H1 (cell line): ENCODE results near the gene EYA2. TPM values are rescaled to one million over a fixed set of nuclear protein-coding genes. Genes with fewer than 3 reads are reported as not detected.

Experiments
- CTCF ChIA-PET: fragments of 300-600 bp; sonication (Branson Sonifier 250); formaldehyde crosslinking; loops from one replicate; lab custom pipeline; 2021; ENCODE audit not compliant: partially characterized antibody; lab: Charles Lee
- POLR2A ChIA-PET: fragments of 300-600 bp; sonication (Branson Sonifier 250); formaldehyde crosslinking; loops from one replicate; lab custom pipeline; 2021; ENCODE audit warnings: inconsistent platforms; ENCODE audit not compliant: partially characterized antibody; lab: Charles Lee
- DNase-seq, 2 experiments: peaks; one replicate each; pipeline versions ENCODE4 v3.0.0 to v3.0.0-alpha.2; 2010 to 2022; ENCODE audit warnings: low spot score in 2 of 2, low read depth in 1 of 2, mixed read lengths in 1 of 2
- FAIRE-seq: peaks from 2 replicates; lab custom pipeline; 2011; peaks lifted over from hg19 to GRCh38; lab: Jason Lieb, UNC
- H2AFZ ChIP-seq: 2 replicates; pipeline ENCODE4 v1.8.1; 2012; ENCODE audit warnings: low read length, inconsistent platforms
- H2AK5ac ChIP-seq: 2 replicates; pipeline ENCODE4 v1.6.1; 2013; ENCODE audit warnings: low read depth, low read length
- H2BK120ac ChIP-seq: replicated peaks from 2 replicates; pipeline ENCODE3; 2013; ENCODE audit warnings: low read depth, low read length, inconsistent platforms
- H2BK12ac ChIP-seq: 2 replicates; pipeline ENCODE4 v1.6.1; 2013; ENCODE audit warnings: low read depth, low read length
- H2BK15ac ChIP-seq: 2 replicates; pipeline ENCODE4 v1.6.1; 2013; ENCODE audit warnings: low read length
- H2BK20ac ChIP-seq: 2 replicates; pipeline ENCODE4 v1.6.1; 2013; ENCODE audit warnings: low read length
- H2BK5ac ChIP-seq: 2 replicates; pipeline ENCODE4 v1.6.1; 2013; ENCODE audit warnings: low read depth, low read length
- H3K14ac ChIP-seq: 2 replicates; pipeline ENCODE4 v1.6.1; 2013; ENCODE audit warnings: inconsistent platforms; ENCODE audit not compliant: insufficient read length
- H3K18ac ChIP-seq: 2 replicates; pipeline ENCODE4 v1.6.1; 2013; ENCODE audit warnings: low read length; ENCODE audit errors: extremely low read depth
- H3K23ac ChIP-seq: 2 replicates; pipeline ENCODE4 v1.6.1; 2013; ENCODE audit warnings: inconsistent platforms; ENCODE audit not compliant: insufficient read length
- H3K23me2 ChIP-seq: 2 replicates; pipeline ENCODE4 v1.6.1; 2013; ENCODE audit warnings: low read depth, low read length
- H3K27ac ChIP-seq: 2 replicates; pipeline ENCODE4 v1.6.1; 2011; ENCODE audit warnings: low read depth, low read length, inconsistent platforms
- H3K27me3 ChIP-seq, 4 experiments: replicated peaks in 1 of 4; 1 replicate in 1 of 4; 2 replicates in 3 of 4; pipeline versions ENCODE4 v1.6.1 to v1.8.1; 2011 to 2013; ENCODE audit warnings: low read length in 3 of 4, mild to moderate bottlenecking in 3 of 4, inconsistent platforms in 2 of 4, mixed read lengths in 2 of 4, moderate library complexity in 1 of 4; ENCODE audit not compliant: control insufficient read depth in 3 of 4, insufficient read depth in 3 of 4; ENCODE audit errors: extremely low read depth in 1 of 4
- H3K36me3 ChIP-seq, 4 experiments: 2 replicates each; pipeline versions ENCODE4 v1.6.1 to v1.8.1; 2011 to 2013; ENCODE audit warnings: mild to moderate bottlenecking in 4 of 4, low read length in 3 of 4, moderate library complexity in 2 of 4, control low read depth in 1 of 4, inconsistent platforms in 1 of 4; ENCODE audit not compliant: insufficient read depth in 4 of 4, control insufficient read depth in 2 of 4
- H3K4ac ChIP-seq: replicated peaks from 2 replicates; pipeline ENCODE3; 2013; ENCODE audit warnings: low read length, low read depth, mixed read lengths, inconsistent platforms; ENCODE audit not compliant: insufficient read length
- H3K4me1 ChIP-seq, 4 experiments: replicated peaks in 1 of 4; 1 replicate in 1 of 4; 2 replicates in 3 of 4; pipeline versions ENCODE4 v1.6.1 to v1.8.1; 2011 to 2013; ENCODE audit warnings: low read length in 3 of 4, inconsistent platforms in 2 of 4, mixed read lengths in 1 of 4; ENCODE audit not compliant: insufficient read depth in 4 of 4, control insufficient read depth in 3 of 4
- H3K4me2 ChIP-seq, 2 experiments: 2 replicates each; pipeline versions ENCODE4 v1.6.1 to v1.8.1; 2011 to 2013; ENCODE audit warnings: low read depth in 2 of 2, low read length in 2 of 2, control low read depth in 1 of 2, inconsistent platforms in 1 of 2, mild to moderate bottlenecking in 1 of 2; ENCODE audit not compliant: insufficient read depth in 1 of 2
- H3K4me3 ChIP-seq, 4 experiments: fragments of 200-600, 300-600 bp in 1 of 4; sonication (generic), shearing (Covaris generic), sonication (Bioruptor Twin) in 1 of 4; 2 replicates each; pipeline versions ENCODE4 v1.5.1 to v1.8.1; 2011 to 2016; ENCODE audit warnings: low read length in 4 of 4, low read depth in 3 of 4, control low read depth in 2 of 4, inconsistent platforms in 2 of 4, mild to moderate bottlenecking in 2 of 4, mixed read lengths in 1 of 4, moderate library complexity in 1 of 4; ENCODE audit not compliant: insufficient read depth in 2 of 4; ENCODE audit errors: extremely low read depth in 1 of 4
- H3K56ac ChIP-seq: replicated peaks from 2 replicates; pipeline ENCODE3; 2013; ENCODE audit warnings: low read depth, mild to moderate bottlenecking, mixed read lengths, low read length, inconsistent platforms; ENCODE audit not compliant: insufficient read length
- H3K79me1 ChIP-seq: 2 replicates; pipeline ENCODE4 v1.6.1; 2013; ENCODE audit warnings: low read depth, low read length, control low read depth
- H3K79me2 ChIP-seq, 2 experiments: 2 replicates each; pipeline versions ENCODE4 v1.6.1 to v1.8.1; 2012 to 2013; ENCODE audit warnings: low read length in 2 of 2, mild to moderate bottlenecking in 2 of 2, inconsistent platforms in 1 of 2; ENCODE audit not compliant: insufficient read depth in 2 of 2, control insufficient read depth in 1 of 2
- H3K9ac ChIP-seq, 4 experiments: replicated peaks in 1 of 4; 1 replicate in 1 of 4; 2 replicates in 3 of 4; pipeline versions ENCODE4 v1.6.1 to v1.8.1; 2011 to 2013; ENCODE audit warnings: low read depth in 3 of 4, low read length in 3 of 4, control low read depth in 2 of 4, mild to moderate bottlenecking in 2 of 4, moderate library complexity in 2 of 4, inconsistent platforms in 1 of 4; ENCODE audit errors: extremely low read depth in 1 of 4
- H3K9me3 ChIP-seq, 2 experiments: 2 replicates each; pipeline versions ENCODE4 v1.6.1 to v1.8.1; 2012 to 2013; ENCODE audit warnings: mild to moderate bottlenecking in 2 of 2, moderate library complexity in 2 of 2, control low read depth in 1 of 2, inconsistent platforms in 1 of 2, low read depth in 1 of 2, low read length in 1 of 2, mixed read lengths in 1 of 2; ENCODE audit not compliant: insufficient read depth in 2 of 2
- H4K20me1 ChIP-seq, 2 experiments: replicated peaks in 1 of 2; 2 replicates each; pipeline versions ENCODE3 to v1.8.1; 2011 to 2013; ENCODE audit warnings: inconsistent platforms in 2 of 2, low read length in 2 of 2, mild to moderate bottlenecking in 1 of 2; ENCODE audit not compliant: insufficient read depth in 2 of 2, control insufficient read depth in 1 of 2
- H4K5ac ChIP-seq: 2 replicates; pipeline ENCODE4 v1.6.1; 2013; ENCODE audit warnings: low read length, low read depth, mixed read lengths, inconsistent platforms; ENCODE audit not compliant: insufficient read length
- H4K8ac ChIP-seq: 2 replicates; pipeline ENCODE4 v1.8.0; 2013; ENCODE audit warnings: mild to moderate bottlenecking, moderate library complexity, low read length, inconsistent platforms; ENCODE audit not compliant: insufficient read depth; ENCODE audit errors: extremely low read depth
- H4K91ac ChIP-seq: replicated peaks from 2 replicates; pipeline ENCODE3; 2013; ENCODE audit warnings: low read length, mixed read lengths, inconsistent platforms; ENCODE audit not compliant: insufficient read length
- BRCA1 ChIP-seq: IDR thresholded peaks from 2 replicates; pipeline ENCODE4 v1.6.1; 2012; ENCODE audit warnings: low read depth, low read length, improper control_type of control experiment
- CBX5 ChIP-seq: fragments of 300-800, 300-1000 bp; sonication (generic); IDR thresholded peaks from 2 replicates; pipeline ENCODE4 v1.7.1; 2016; ENCODE audit warnings: antibody characterized with exemption, low read length, low read depth
- RBBP5 ChIP-seq: IDR thresholded peaks from 2 replicates; pipeline ENCODE4 v1.7.1; 2012; ENCODE audit warnings: low read depth, mild to moderate bottlenecking, inconsistent platforms, low read length, moderate library complexity, borderline replicate concordance
- SP4 ChIP-seq: IDR thresholded peaks from 2 replicates; pipeline ENCODE4 v1.6.1; 2012; ENCODE audit warnings: low read length, inconsistent platforms
- TCF12 ChIP-seq: IDR thresholded peaks from 2 replicates; pipeline ENCODE4 v1.6.1; 2011; ENCODE audit warnings: low read depth, mild to moderate bottlenecking, low read length
- USF2 ChIP-seq: IDR thresholded peaks from 2 replicates; pipeline ENCODE4 v1.6.1; 2011; ENCODE audit warnings: low read length, improper control_type of control experiment
- WGBS, 2 experiments: shearing (Covaris generic) in 1 of 2; methylation state at CpG; one replicate each; pipeline versions ENCODE4 v1.1.6 to v1.1.7; 2013 to 2015; ENCODE audit warnings: low lambda C conversion rate in 2 of 2, mixed read lengths in 2 of 2, inconsistent platforms in 1 of 2, low coverage in 1 of 2, missing lambda C conversion rate in 1 of 2; ENCODE audit not compliant: insufficient replicate concordance in 2 of 2, insufficient coverage in 1 of 2, insufficient read length in 1 of 2; ENCODE audit errors: extremely low coverage in 1 of 2, missing lambda C conversion rate in 1 of 2; 5-methylcytosine and 5-hydroxymethylcytosine counted together
- polyA plus RNA-seq, 7 experiments: library from polyadenylated mRNA; depleted of rRNA in 3 of 7; stranded (reverse) in 5 of 7; unstranded in 2 of 7; fragments of >200 nt in 5 of 7; fragments of 200-250 nt in 2 of 7; gene quantifications; 1 replicate in 5 of 7; 2 replicates in 1 of 7; 4 replicates in 1 of 7; pipeline versions ENCODE4 v1.2.1 to v1.2.3, GENCODE V29; 2011 to 2013; ENCODE audit warnings: missing spikeins in 2 of 7, mixed read lengths in 2 of 7
- total RNA-seq: library from RNA; stranded (reverse); fragmentation: NEBNext Ultra II Directional; extraction: Animal tissue kit (Norgen Biotek cat#: 25700); gene quantifications from 2 replicates; pipeline ENCODE4 v1.2.1, GENCODE V29; 2021

The EYA2 gene
- total and polyA plus RNA-seq, 2 of the 8 experiments (the other 6 are each of a cell fraction or from before 2014, with no cell fraction given) = 1.6 to 1.7 TPM

DNA sequence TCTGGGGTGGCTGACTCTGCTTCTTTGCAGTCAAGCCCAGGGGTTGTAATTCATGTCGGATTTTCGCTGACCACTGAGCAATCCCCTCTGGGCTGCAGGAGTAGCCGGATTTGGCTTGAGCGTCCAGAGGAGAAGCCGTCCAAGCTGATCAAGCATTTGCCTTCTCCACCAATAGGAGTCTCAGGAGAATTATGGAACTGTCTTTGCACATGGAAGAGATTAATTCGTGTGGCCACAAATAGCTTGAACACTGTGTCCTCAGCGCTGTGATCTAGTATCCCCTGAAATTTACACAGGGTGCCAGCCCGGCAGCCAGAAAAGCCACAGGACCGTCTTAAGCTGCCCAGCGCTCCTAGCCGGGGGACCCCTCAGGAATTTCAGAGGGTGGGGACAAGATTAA is 37.1 kb downstream of the EYA2 start:
- H4K91ac ChIP-seq = no peak overlapping the region
- no peak overlapping the region for H2AK5ac ChIP-seq
- peaks cover 0 to 7% (median 4%) of the 10 kb centered on the region in 4 experiments; a peak in 2 of 7 replicates for H3K4me1 ChIP-seq
- no peaks in the 10 kb centered on the region for H4K20me1 ChIP-seq
- ChIA-PET POLR2A (no interaction called here), CTCF (interaction anchor here (0.6 to 1.2 kb wide), 2 partner anchors 165 to 183 kb away, joined by 3 to 4 read pairs; no protein-coding TSS in a partner anchor)
- H3K18ac ChIP-seq = no peak overlapping the region
- WGBS, 2 experiments = 86% methylated on average over 10 of the region's 11 CpGs; no CpG with 5 or more reads in 1 of the 2 experiments
- no peak overlapping the region for H3K14ac ChIP-seq
- no peak overlapping the region for H2AFZ ChIP-seq
- H2BK120ac ChIP-seq = no peak overlapping the region
- H3K4me3 ChIP-seq = no peak overlapping the region
- H4K5ac ChIP-seq = no peak overlapping the region
- H3K79me1 ChIP-seq = 0 out of 2 replicates have a peak, but pooled peaks cover 2% of the 10 kb centered on the region
- no peak overlapping the region for H4K8ac ChIP-seq
- no peaks in the 10 kb centered on the region; a peak in 1 of 4 replicates for H3K9me3 ChIP-seq
- FAIRE-seq (no peak), DNase-seq (no peak)
- H3K79me2 ChIP-seq = no peaks in the 10 kb centered on the region
- no peak overlapping the region for H2BK20ac ChIP-seq
- no peak overlapping the region for H3K4ac ChIP-seq
- no peak overlapping the region for H3K23ac ChIP-seq
- no peak overlapping the region for H3K56ac ChIP-seq
- no peak overlapping the region for H2BK12ac ChIP-seq
- no peaks in the 10 kb centered on the region for H3K27me3 ChIP-seq
- no peak overlapping the region for H3K27ac ChIP-seq
- H2BK5ac ChIP-seq = no peak overlapping the region
- H3K36me3 ChIP-seq = no peaks in the 10 kb centered on the region
- no peak overlapping the region; a peak in 1 of 7 replicates for H3K9ac ChIP-seq
- no peak overlapping the region for H2BK15ac ChIP-seq
- H3K4me2 ChIP-seq = no peak overlapping the region
- H3K23me2 ChIP-seq = no peaks in the 10 kb centered on the region; the same call in 1 of the 2 replicates
- TF ChIP-seq CBX5 (no peak), RBBP5 (no peak), USF2 (no peak), TCF12 (no peak), BRCA1 (no peak), SP4 (no peak)
